Natural killer cell (primary cell): ENCODE results near the gene TBC1D10A. TPM values are rescaled to one million over a fixed set of nuclear protein-coding genes. Genes with fewer than 3 reads are reported as not detected.
A peak's percentile ranks its signal among the peaks of the same experiment; 100 is the strongest.

Source experiments
- ATAC-seq, 3 donors: fragments of 150-1000 bp in 2 of 3; fragments of 200-7000 bp in 1 of 3; cut with Tn5 transposase; 1 replicate in 1 of 3; 2 replicates in 2 of 3; pipeline ENCODE4 v1.10.0; 2021; ENCODE audit warnings: mild to moderate bottlenecking in 2 of 3, moderate library complexity in 2 of 3
- DNase-seq, 2 donors: peaks; one replicate each; pipeline versions ENCODE4 v3.0.0 to v3.0.0-alpha.2; 2013 to 2021; ENCODE audit warnings: mixed read lengths in 1 of 2
- H3K27ac ChIP-seq: one replicate; pipeline ENCODE4 v1.5.1; 2013; ENCODE audit warnings: mild to moderate bottlenecking, low read length
- H3K27me3 ChIP-seq: one replicate; pipeline ENCODE4 v1.6.1; 2013; ENCODE audit warnings: low read length; ENCODE audit not compliant: control insufficient read depth, insufficient read depth
- H3K36me3 ChIP-seq: one replicate; pipeline ENCODE4 v1.6.1; 2013; ENCODE audit warnings: low read length; ENCODE audit not compliant: control insufficient read depth, insufficient read depth
- H3K4me1 ChIP-seq: one replicate; pipeline ENCODE4 v1.6.1; 2013; ENCODE audit warnings: low read length; ENCODE audit not compliant: control insufficient read depth, insufficient read depth
- H3K4me3 ChIP-seq: one replicate; pipeline ENCODE4 v1.5.1; 2013; ENCODE audit warnings: low read length
- H3K9me3 ChIP-seq: one replicate; pipeline ENCODE4 v1.6.1; 2013; ENCODE audit warnings: low read length; ENCODE audit not compliant: control insufficient read depth, insufficient read depth
- H3K27ac Mint-ChIP-seq, 2 donors: one replicate each; pipeline ENCODE4 v1.8.0; 2022; ENCODE audit warnings: mild to moderate bottlenecking in 2 of 2, mixed read lengths in 2 of 2, moderate library complexity in 1 of 2
- H3K27me3 Mint-ChIP-seq, 2 donors: one replicate each; pipeline ENCODE4 v1.8.0; 2022; ENCODE audit warnings: low read depth in 2 of 2, mixed read lengths in 2 of 2
- H3K36me3 Mint-ChIP-seq: one replicate; pipeline ENCODE4 v1.8.0; 2022; ENCODE audit warnings: mixed read lengths
- H3K4me1 Mint-ChIP-seq, 2 donors: one replicate each; pipeline ENCODE4 v1.8.0; 2022; ENCODE audit warnings: mixed read lengths in 2 of 2
- H3K4me3 Mint-ChIP-seq: one replicate; pipeline ENCODE4 v1.8.0; 2022; ENCODE audit warnings: mild to moderate bottlenecking, moderate library complexity, mixed read lengths
- H3K9me3 Mint-ChIP-seq, 2 donors: one replicate each; pipeline ENCODE4 v1.8.0; 2022; ENCODE audit warnings: mixed read lengths in 2 of 2
- WGBS: methylation state at CpG from one replicate; pipeline ENCODE4 v1.1.7; 2013; ENCODE audit warnings: missing lambda C conversion rate; ENCODE audit not compliant: insufficient coverage; 5-methylcytosine and 5-hydroxymethylcytosine counted together
- intact Hi-C: fragments of 100-400 bp; cut with micrococcal nuclease; formaldehyde crosslinking; loops from one replicate; pipeline ENCODE4 v1.14.2; 2022
- total RNA-seq, 4 donors: library from RNA; stranded (reverse); fragments of 120-200 nt in 1 of 4; gene quantifications; one replicate each; pipeline versions ENCODE4 v1.2.3 to v1.2.4, GENCODE V29; 2013 to 2022
- TF ChIP-seq, protein P1 (sequence below): fragments of 200-600 bp; IDR thresholded peaks from one replicate; pipeline ENCODE4 v1.8.0; 2022; ENCODE audit warnings: antibody characterized with exemption

The TBC1D10A gene
- total RNA-seq, 3 donors from 2014 or later (not counting 1 experiment from before 2014, with no cell fraction given) = 38.9 to 48.0 (median 47.9) TPM

GRCh38 chr22:30288419-30289140, 38.2 kb downstream of the TBC1D10A start:
- 22% methylated on average over 25 of the region's 27 CpGs for whole genome bisulfite sequencing
- peak in 1 of 2 donors; percentile 45 for DNase-seq
- Mint-ChIP-seq H3K4me3 (peak overlapping the region; percentile 92), H3K9me3 (no peaks in the 10 kb centered on the region), H3K27me3 (no peaks in the 10 kb centered on the region), H3K36me3 (no peaks in the 10 kb centered on the region), H3K27ac (peak overlapping the region; percentile 67 to 88), H3K4me1 (peaks cover 19 to 39% of the 10 kb centered on the region in 2 donors)
- peak overlapping the region; percentile 68 for H3K4me3 ChIP-seq
- no peaks in the 10 kb centered on the region for H3K9me3 ChIP-seq
- peak overlapping the region; percentile 58 for H3K27ac ChIP-seq
- intact Hi-C loops = loop anchor here (2.0 to 5.0 kb wide), 2 partner anchors 38 to 41 kb away; partner anchors contain the start of genes LIF and TBC1D10A
- H3K4me1 ChIP-seq = peaks cover 43% of the 10 kb centered on the region
- ATAC-seq = no peak
- peaks cover 15% of the 10 kb centered on the region for H3K36me3 ChIP-seq
- TF ChIP-seq, protein P1, sequence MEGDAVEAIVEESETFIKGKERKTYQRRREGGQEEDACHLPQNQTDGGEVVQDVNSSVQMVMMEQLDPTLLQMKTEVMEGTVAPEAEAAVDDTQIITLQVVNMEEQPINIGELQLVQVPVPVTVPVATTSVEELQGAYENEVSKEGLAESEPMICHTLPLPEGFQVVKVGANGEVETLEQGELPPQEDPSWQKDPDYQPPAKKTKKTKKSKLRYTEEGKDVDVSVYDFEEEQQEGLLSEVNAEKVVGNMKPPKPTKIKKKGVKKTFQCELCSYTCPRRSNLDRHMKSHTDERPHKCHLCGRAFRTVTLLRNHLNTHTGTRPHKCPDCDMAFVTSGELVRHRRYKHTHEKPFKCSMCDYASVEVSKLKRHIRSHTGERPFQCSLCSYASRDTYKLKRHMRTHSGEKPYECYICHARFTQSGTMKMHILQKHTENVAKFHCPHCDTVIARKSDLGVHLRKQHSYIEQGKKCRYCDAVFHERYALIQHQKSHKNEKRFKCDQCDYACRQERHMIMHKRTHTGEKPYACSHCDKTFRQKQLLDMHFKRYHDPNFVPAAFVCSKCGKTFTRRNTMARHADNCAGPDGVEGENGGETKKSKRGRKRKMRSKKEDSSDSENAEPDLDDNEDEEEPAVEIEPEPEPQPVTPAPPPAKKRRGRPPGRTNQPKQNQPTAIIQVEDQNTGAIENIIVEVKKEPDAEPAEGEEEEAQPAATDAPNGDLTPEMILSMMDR = no peak
- H3K27me3 ChIP-seq = no peaks in the 10 kb centered on the region

GRCh38 chr22:30287648-30288418, 38.9 kb downstream of the TBC1D10A start:
- peak overlapping the region; percentile 4 for H3K27ac ChIP-seq
- ATAC-seq = peak; percentile 48 to 66 (median 53)
- peaks cover 8% of the 10 kb centered on the region for H3K36me3 ChIP-seq
- H3K4me3 ChIP-seq = no peak overlapping the region
- no peaks in the 10 kb centered on the region for H3K9me3 ChIP-seq
- peak; percentile 79 to 94 for DNase-seq
- peaks cover 19 to 39% of the 10 kb centered on the region in 2 donors for H3K4me1 Mint-ChIP-seq
- H3K4me1 ChIP-seq = peaks cover 50% of the 10 kb centered on the region
- no peaks in the 10 kb centered on the region for H3K36me3 Mint-ChIP-seq
- no peaks in the 10 kb centered on the region for H3K27me3 ChIP-seq
- TF ChIP-seq, protein P1 = peak; percentile 74
- peak overlapping the region; percentile 67 to 88 for H3K27ac Mint-ChIP-seq
- peak overlapping the region; percentile 77 for H3K4me3 Mint-ChIP-seq
- 12% methylated on average over 5 of the region's 5 CpGs for WGBS
- H3K27me3 Mint-ChIP-seq = no peaks in the 10 kb centered on the region
- H3K9me3 Mint-ChIP-seq = no peaks in the 10 kb centered on the region
- intact Hi-C loops = loop anchor here (1.0 to 5.0 kb wide), 7 partner anchors 25 to 197 kb away; partner anchors contain the start of genes LIF, RNF215, SF3A1 and TBC1D10A

DNA sequence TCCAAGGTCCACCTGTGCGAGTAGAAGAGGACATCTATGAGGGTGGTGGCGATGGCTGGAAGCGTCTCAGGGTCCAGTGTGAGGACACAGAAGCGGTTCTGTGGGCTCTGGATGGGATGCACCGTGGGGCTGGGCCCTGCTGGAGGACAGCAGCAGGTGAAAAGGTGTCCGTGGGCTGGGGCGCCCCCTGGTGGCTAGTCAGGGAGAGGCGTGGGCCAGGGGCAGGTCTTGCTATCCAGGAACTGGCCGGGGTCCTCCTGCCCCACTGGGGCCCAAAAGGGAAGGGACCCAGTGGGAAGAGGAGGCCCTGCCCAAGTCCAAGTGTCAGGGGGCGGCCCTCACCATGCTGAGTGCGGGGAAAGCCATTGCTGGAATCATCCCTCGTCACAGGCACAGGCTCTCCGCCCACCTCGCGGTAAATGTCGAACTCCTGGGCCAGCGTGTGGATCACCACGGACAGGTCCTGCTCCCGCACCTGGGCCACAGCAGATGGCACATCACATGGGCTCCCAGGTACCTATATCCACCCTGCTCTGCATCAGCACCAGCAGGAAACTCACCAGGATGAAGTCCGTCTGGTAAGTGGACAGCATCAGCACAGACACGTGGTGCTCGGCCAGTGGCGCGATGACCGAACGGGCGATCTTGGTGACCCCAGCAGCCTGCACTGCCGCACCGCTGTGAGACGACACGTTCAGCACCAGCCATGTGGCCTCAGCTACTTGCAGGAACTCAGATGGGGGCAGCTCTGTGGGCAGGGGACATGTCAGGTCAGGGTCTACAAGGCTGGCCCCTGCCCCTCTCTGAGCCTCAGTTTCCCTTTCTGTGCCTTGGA, 39.7 kb downstream of the TBC1D10A start:
- Mint-ChIP-seq H3K9me3 (no peaks in the 10 kb centered on the region), H3K27ac (no peak overlapping the region), H3K4me3 (no peak overlapping the region), H3K4me1 (peaks cover 19 to 39% of the 10 kb centered on the region in 2 donors), H3K27me3 (no peaks in the 10 kb centered on the region), H3K36me3 (no peaks in the 10 kb centered on the region)
- 58% methylated on average over 31 of the region's 31 CpGs for WGBS
- H3K27ac ChIP-seq = no peak overlapping the region
- TF ChIP-seq, protein P1 = peak; percentile 93
- DNase-seq = peak; percentile 83 to 89
- intact Hi-C loops = loop anchor here (1.0 to 5.0 kb wide), 6 partner anchors 24 to 198 kb away; partner anchors contain the start of genes LIF, RNF215 and SF3A1
- no peaks in the 10 kb centered on the region for H3K27me3 ChIP-seq
- no peak overlapping the region for H3K4me3 ChIP-seq
- peaks cover under 1% of the 10 kb centered on the region for H3K36me3 ChIP-seq
- no peaks in the 10 kb centered on the region for H3K9me3 ChIP-seq
- peak; percentile 34 to 63 (median 48) for ATAC-seq
- peaks cover 58% of the 10 kb centered on the region for H3K4me1 ChIP-seq
